AG09309 (cell line): Measurements from ENCODE around the gene FARP1.

Source experiments
- DNase-seq: peaks from one replicate; pipeline ENCODE4 v3.0.0-alpha.2; 2010; ENCODE audit warnings: low read depth
- H3K4me3 ChIP-seq: 2 replicates; pipeline ENCODE4 v1.5.1; 2011; ENCODE audit warnings: mild to moderate bottlenecking, low read depth, low read length, moderate library complexity; ENCODE audit not compliant: control insufficient read depth
- CTCF ChIP-seq: IDR thresholded peaks from 2 replicates; pipeline ENCODE4 v1.5.1; 2011; ENCODE audit warnings: mild to moderate bottlenecking, low read depth, low read length, inconsistent platforms; ENCODE audit not compliant: insufficient read depth, control insufficient read depth; ENCODE audit errors: missing control alignments

The FARP1 gene

GRCh38 chr13:98176777-98177608 lies 34.1 kb downstream of the FARP1 start, which contains the start of gene RNF113B:
Gene RNF113B, minus strand, starts transcription at chr13:98177269. Its CDS starts 33 bp downstream, at chr13:98177236.
- DNase-seq: no peak
- TF ChIP-seq CTCF: no peak
- no peak within 1 kb of the TSS for H3K4me3 ChIP-seq

GRCh38 chr13:98180092-98180491 lies 37.2 kb downstream of the FARP1 start:
- no peak overlapping the region for H3K4me3 ChIP-seq
- TF ChIP-seq CTCF: no peak
- no peak for DNase-seq

- DNase-seq: no peak
- H3K4me3 ChIP-seq: no peak overlapping the region
- TF ChIP-seq CTCF: no peak
Observed at GRCh38 chr13:98181111-98181815, 38.4 kb downstream of the FARP1 start.

GRCh38 chr13:98182153-98182552 lies 39.3 kb downstream of the FARP1 start:
- no peak overlapping the region for H3K4me3 ChIP-seq
- no peak for DNase-seq
- TF ChIP-seq CTCF: no peak

- no peak for DNase-seq
- TF ChIP-seq CTCF: no peak
- no peak overlapping the region for H3K4me3 ChIP-seq
Observed at GRCh38 chr13:98182589-98182988, 39.7 kb downstream of the FARP1 start.

GRCh38 chr13:98184792-98185191 lies 41.9 kb downstream of the FARP1 start:
- no peak overlapping the region for H3K4me3 ChIP-seq
- DNase-seq: no peak
- TF ChIP-seq CTCF: no peak
